ENCODE measurements around the gene RABGAP1. TPM values are rescaled to one million over a fixed set of nuclear protein-coding genes. Genes with fewer than 3 reads are reported as not detected.
"Not testable (repeated sequence)": the region's sequence is repeated elsewhere in the genome, so short reads cannot be mapped to it uniquely, and the experiment has no call there.

The RABGAP1 gene
- total and polyA plus RNA-seq, 9 donors = 27.1 to 64.8 (median 59.0) TPM

DNA sequence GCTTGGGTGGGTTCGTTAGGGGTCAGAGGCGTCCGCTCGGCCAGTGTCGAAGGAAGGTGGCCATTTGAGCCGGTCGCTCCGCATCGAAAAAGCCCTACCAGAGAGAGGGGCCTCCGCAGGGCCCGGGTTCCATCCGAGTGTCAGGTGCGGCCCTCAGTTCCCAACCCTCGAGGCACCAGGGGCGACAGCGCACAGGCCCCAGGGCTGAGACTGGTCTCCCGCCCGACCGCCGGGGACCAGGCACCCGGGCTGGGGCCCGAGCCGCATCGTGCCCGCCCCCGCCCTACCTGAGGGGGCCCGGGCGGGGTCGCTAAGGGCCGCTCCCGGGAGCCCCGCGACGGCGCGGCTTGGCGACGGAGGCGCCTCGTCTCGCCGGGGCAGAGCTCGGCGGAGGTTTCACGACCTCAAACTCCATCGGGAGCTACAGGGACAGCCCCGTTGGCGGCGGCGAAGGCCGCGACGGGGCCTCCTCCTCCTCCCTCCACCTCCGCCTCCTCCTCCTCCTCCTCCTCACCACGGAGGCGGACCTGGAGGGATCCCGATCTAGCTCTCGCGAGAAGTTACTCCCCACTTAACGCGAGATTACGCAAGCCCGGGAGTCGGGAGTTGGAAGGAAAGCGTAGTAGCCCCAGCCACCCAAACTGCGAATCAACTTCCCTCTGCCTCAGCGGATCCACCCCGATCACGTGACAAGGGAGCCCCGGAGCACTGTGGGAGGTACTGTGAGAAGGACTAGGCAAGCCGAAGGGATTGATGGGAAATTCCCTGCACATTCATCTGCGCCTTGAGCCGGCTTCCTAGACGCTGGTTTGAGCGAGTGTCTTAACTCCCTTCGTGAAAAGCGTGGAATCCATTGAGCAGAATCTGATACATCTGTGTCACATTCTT, 35.8 kb upstream of the RABGAP1 start, which contains the start of gene RC3H2:
TSS of gene RC3H2 (minus strand) at position 537 of the 888 bp plus-strand sequence. CDS start 7,850 bp downstream, outside the sequence.
- no peaks in the 10 kb centered on the region for H3K36me3 ChIP-seq
- peaks cover 2% of the 10 kb centered on the region for H3K4me1 ChIP-seq (ENCODE audit: insufficient read depth)
- peak within 1 kb of the TSS; percentile 100 for H3K4me3 ChIP-seq
- peak within 1 kb of the TSS; percentile 82 to 83 for H3K27ac ChIP-seq
- no peaks in the 10 kb centered on the region for H3K27me3 ChIP-seq
- DNase-seq = peak; percentile 99
- intact Hi-C loops (cut with DNase I) = loop anchor here in 1 of 4 donors (10.0 kb wide), 1 partner anchor 90 kb away; no protein-coding TSS in a partner anchor
- TF ChIP-seq, protein P1, sequence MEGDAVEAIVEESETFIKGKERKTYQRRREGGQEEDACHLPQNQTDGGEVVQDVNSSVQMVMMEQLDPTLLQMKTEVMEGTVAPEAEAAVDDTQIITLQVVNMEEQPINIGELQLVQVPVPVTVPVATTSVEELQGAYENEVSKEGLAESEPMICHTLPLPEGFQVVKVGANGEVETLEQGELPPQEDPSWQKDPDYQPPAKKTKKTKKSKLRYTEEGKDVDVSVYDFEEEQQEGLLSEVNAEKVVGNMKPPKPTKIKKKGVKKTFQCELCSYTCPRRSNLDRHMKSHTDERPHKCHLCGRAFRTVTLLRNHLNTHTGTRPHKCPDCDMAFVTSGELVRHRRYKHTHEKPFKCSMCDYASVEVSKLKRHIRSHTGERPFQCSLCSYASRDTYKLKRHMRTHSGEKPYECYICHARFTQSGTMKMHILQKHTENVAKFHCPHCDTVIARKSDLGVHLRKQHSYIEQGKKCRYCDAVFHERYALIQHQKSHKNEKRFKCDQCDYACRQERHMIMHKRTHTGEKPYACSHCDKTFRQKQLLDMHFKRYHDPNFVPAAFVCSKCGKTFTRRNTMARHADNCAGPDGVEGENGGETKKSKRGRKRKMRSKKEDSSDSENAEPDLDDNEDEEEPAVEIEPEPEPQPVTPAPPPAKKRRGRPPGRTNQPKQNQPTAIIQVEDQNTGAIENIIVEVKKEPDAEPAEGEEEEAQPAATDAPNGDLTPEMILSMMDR (IDR thresholded peaks at IDR 0.05) = peak in 2 of 3 donors; percentile 23 to 28
- TF ChIP-seq POLR2A (IDR thresholded peaks at IDR 0.05) (peak; percentile 93), EP300 (IDR thresholded peaks at IDR 0.05) (no peak)
- WGBS, 3 donors = 0 to 1% (median 0%) methylated on average over 36 to 77 of the region's 77 CpGs
- H3K9me3 ChIP-seq = no peaks in the 10 kb centered on the region

DNA sequence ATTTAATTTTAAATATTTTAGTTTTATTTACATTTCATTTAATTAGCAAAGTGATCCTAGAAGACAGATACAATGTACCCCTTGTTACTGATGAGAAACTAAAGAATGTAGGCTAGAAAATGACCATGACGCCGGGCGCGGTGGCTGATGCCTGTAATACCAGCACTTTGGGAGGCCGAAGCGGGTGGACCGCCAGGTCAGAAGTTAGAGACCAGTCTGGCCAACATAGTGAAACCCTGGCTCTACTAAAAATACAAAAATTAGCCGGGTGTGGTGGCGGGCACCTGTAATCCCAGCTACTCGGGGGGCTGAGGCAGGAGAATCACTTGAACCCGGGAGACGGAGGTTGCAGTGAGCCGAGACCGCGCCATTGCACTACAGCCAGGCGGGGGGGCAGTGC, 34.7 kb upstream of the RABGAP1 start:
- 93 to 96% (median 94%) methylated on average over 16 of the region's 16 CpGs for WGBS, 3 donors
- intact Hi-C loops (cut with DNase I) = loop anchor here in 1 of 4 donors (10.0 kb wide), 1 partner anchor 89 kb away; no protein-coding TSS in a partner anchor
- not testable (repeated sequence) for H3K27ac ChIP-seq; H3K4me1 ChIP-seq (ENCODE audit: insufficient read depth); H3K4me3 ChIP-seq; H3K36me3 ChIP-seq; H3K9me3 ChIP-seq; H3K27me3 ChIP-seq
- peak in 2 of 5 donors; percentile 31 to 44 for DNase-seq

DNA sequence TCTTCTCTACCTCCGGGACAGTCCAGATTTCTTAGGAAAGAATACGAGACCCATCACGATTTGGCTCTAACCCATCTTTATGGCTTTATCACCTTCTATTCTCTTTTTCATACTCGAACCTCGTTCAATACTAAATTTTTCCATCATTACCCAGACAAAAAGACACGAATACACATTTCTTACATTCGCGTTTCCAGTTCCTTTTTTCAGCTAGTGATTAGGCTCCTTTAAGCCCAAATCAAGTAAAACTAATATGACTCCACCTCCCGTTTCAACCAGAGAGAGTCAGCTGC, 28.2 kb upstream of the RABGAP1 start:
- Histone ChIP-seq H3K4me1 (ENCODE audit: insufficient read depth) (peaks cover 6% of the 10 kb centered on the region), H3K27me3 (no peaks in the 10 kb centered on the region), H3K4me3 (peak overlapping the region; percentile 76), H3K9me3 (no peaks in the 10 kb centered on the region), H3K36me3 (no peaks in the 10 kb centered on the region), H3K27ac (peak overlapping the region in 1 of 2 donors; percentile 34)
- no peak for TF ChIP-seq EP300 (IDR thresholded peaks at IDR 0.05)
- TF ChIP-seq, protein P1 (IDR thresholded peaks at IDR 0.05) = no peak
- TF ChIP-seq POLR2A (IDR thresholded peaks at IDR 0.05) = no peak
- intact Hi-C loops (cut with DNase I) = no loop called here
- WGBS, 3 donors = 1 to 5% (median 2%) methylated on average over 9 of the region's 9 CpGs
- no peak for DNase-seq

DNA sequence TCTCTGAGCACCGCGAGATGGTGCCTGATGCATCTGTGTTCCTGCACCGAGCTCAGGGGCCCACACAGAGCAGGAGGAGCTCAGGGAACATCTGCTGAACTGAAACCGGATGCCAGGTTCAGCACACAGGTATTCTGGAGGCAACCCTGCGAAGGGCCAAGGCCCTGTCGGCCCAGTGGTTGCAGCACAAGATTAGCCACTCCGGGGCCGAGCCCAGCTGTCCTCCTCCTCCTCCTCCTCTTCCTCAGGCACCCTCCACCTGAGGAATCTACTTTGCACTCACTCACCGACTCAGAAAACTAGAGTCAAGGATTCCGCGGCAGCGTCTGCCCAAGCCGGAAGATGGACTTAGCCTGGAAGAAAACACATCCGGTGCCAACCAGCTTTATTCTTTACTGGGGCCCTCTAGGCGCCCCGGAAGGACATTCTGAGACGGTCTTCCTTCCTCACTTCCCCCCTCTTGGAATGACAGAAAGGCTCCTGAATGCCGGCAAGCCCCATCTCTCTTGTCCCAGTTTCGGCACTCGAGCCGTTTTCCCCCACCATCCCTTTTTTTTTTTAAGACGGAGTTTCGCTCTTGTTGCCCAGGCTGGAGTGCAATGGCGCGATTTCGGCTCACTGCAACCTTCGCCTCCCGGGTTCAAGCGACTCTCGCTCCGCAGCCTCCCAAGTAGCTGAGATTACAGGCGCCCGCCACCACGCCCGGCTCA, 27.7 kb upstream of the RABGAP1 start, which contains the start of gene ZBTB6:
TSS of gene ZBTB6 (minus strand) at position 360 of the 710 bp plus-strand sequence. CDS start 1,251 bp downstream, outside the sequence.
- peak within 1 kb of the TSS in 1 of 2 donors; percentile 34 for H3K27ac ChIP-seq
- peaks cover 6% of the 10 kb centered on the region for H3K4me1 ChIP-seq (ENCODE audit: insufficient read depth)
- H3K36me3 ChIP-seq = no peaks in the 10 kb centered on the region
- peak within 1 kb of the TSS; percentile 76 for H3K4me3 ChIP-seq
- no peaks in the 10 kb centered on the region for H3K9me3 ChIP-seq
- WGBS, 3 donors = 0 to 1% (median 0%) methylated on average over 35 of the region's 35 CpGs
- intact Hi-C loops (cut with DNase I) = no loop called here
- DNase-seq = peak; percentile 49 to 76 (median 66)
- no peaks in the 10 kb centered on the region for H3K27me3 ChIP-seq
- TF ChIP-seq EP300 (IDR thresholded peaks at IDR 0.05) (no peak), POLR2A (IDR thresholded peaks at IDR 0.05) (no peak)
- TF ChIP-seq, protein P1 (IDR thresholded peaks at IDR 0.05) = no peak
